Loucy (cell line): ENCODE measurements around the gene MBLAC2.

ENCODE experiments used
- EZH2phosphoT487 ChIP-seq: fragments of 200-600 bp; IDR thresholded peaks from 2 replicates; pipeline ENCODE4 v1.6.1; 2018; ENCODE audit warnings: antibody characterized with exemption, mild to moderate bottlenecking, moderate library complexity, borderline replicate concordance
- TF ChIP-seq, protein P1 (sequence below): fragments of 200-600 bp; sonication (generic); conservative IDR thresholded peaks from 2 replicates; pipeline ENCODE4 v1.5.1; 2014; ENCODE audit warnings: mild to moderate bottlenecking, antibody characterized with exemption, low read length

DNA sequence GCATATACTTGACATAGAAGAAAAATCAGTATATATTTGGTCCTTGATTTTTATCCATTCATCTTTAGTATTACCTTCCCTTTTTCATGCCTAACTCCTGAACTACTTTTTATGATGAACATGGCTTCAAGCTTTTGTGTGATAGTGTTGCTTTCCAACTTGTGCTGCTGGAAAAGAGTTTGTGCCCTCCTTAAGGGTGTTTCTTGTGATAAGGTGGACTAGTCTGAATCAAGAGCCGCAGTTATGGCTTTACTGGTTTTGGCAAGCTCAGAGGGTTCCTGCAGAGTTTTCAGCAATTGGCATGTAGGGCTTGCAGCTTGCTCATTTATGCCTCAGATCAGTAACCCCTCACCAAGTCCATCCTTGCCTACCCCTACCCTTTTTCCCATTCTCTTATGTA is 20.6 kb upstream of the MBLAC2 start:
- TF ChIP-seq, protein P1, sequence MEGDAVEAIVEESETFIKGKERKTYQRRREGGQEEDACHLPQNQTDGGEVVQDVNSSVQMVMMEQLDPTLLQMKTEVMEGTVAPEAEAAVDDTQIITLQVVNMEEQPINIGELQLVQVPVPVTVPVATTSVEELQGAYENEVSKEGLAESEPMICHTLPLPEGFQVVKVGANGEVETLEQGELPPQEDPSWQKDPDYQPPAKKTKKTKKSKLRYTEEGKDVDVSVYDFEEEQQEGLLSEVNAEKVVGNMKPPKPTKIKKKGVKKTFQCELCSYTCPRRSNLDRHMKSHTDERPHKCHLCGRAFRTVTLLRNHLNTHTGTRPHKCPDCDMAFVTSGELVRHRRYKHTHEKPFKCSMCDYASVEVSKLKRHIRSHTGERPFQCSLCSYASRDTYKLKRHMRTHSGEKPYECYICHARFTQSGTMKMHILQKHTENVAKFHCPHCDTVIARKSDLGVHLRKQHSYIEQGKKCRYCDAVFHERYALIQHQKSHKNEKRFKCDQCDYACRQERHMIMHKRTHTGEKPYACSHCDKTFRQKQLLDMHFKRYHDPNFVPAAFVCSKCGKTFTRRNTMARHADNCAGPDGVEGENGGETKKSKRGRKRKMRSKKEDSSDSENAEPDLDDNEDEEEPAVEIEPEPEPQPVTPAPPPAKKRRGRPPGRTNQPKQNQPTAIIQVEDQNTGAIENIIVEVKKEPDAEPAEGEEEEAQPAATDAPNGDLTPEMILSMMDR, result no peak
- no peak for TF ChIP-seq EZH2phosphoT487
